MM.1S (cell line): ENCODE data around the gene TIAM1.

ENCODE experiments used
- CTCF ChIP-seq: fragments of 300-600 bp; sonication (generic); IDR thresholded peaks from 2 replicates; pipeline ENCODE4 v1.5.1; 2016; ENCODE audit warnings: antibody characterized with exemption, low read length, mixed read lengths
- EZH2 ChIP-seq: fragments of 300-600 bp; sonication (generic); optimal IDR thresholded peaks from 2 replicates; pipeline ENCODE3; 2017; ENCODE audit warnings: low read depth, mild to moderate bottlenecking, antibody characterized with exemption, low read length, mixed read lengths
- EZH2phosphoT487 ChIP-seq: fragments of 300-600 bp; sonication (generic); IDR thresholded peaks from 2 replicates; pipeline ENCODE4 v1.6.1; 2018; ENCODE audit warnings: antibody characterized with exemption, low read length

GRCh38 chr21:31243611-31244010 is 100.5 kb downstream of the TIAM1 start:
- no peak for TF ChIP-seq CTCF
- TF ChIP-seq EZH2, result no peak
- TF ChIP-seq EZH2phosphoT487, result no peak
